DMS79 (cell line): ENCODE results near the gene CYTH1.
A peak's percentile ranks its signal among the peaks of the same experiment; 100 is the strongest.

Source experiments
- DNase-seq: peaks from one replicate; lab custom pipeline; 2025; lab: John Stamatoyannopoulos, UW

The CYTH1 gene

GRCh38 chr17:78804777-78805176 lies 22.7 kb upstream of the CYTH1 start:
- DNase-seq = no peak

- DNase-seq = no peak
Observed at GRCh38 chr17:78803186-78803845, 21.2 kb upstream of the CYTH1 start.

GRCh38 chr17:78802459-78802858 lies 20.4 kb upstream of the CYTH1 start:
- no peak for DNase-seq

GRCh38 chr17:78802008-78802407 lies 19.9 kb upstream of the CYTH1 start:
- DNase-seq = no peak

- no peak for DNase-seq
Observed at GRCh38 chr17:78800132-78800931, 18.3 kb upstream of the CYTH1 start.

- DNase-seq = no peak
Observed at GRCh38 chr17:78798695-78799559, 16.9 kb upstream of the CYTH1 start.

GRCh38 chr17:78797691-78798585 lies 15.9 kb upstream of the CYTH1 start:
- DNase-seq = no peak

- DNase-seq = no peak
Observed at GRCh38 chr17:78797213-78797612, 15.1 kb upstream of the CYTH1 start.

GRCh38 chr17:78796517-78796900 lies 14.4 kb upstream of the CYTH1 start:
- DNase-seq = no peak

GRCh38 chr17:78795861-78796516 lies 13.9 kb upstream of the CYTH1 start:
- DNase-seq = no peak

GRCh38 chr17:78794864-78795640 lies 13.0 kb upstream of the CYTH1 start:
- no peak for DNase-seq

GRCh38 chr17:78794399-78794798 lies 12.3 kb upstream of the CYTH1 start:
- DNase-seq = no peak

GRCh38 chr17:78793968-78794367 lies 11.9 kb upstream of the CYTH1 start:
- DNase-seq = no peak

- no peak for DNase-seq
Observed at GRCh38 chr17:78793415-78793814, 11.3 kb upstream of the CYTH1 start.

- DNase-seq = no peak
Observed at GRCh38 chr17:78791840-78792709, 10.0 kb upstream of the CYTH1 start.

GRCh38 chr17:78790552-78790951 lies 8.5 kb upstream of the CYTH1 start:
- no peak for DNase-seq

- DNase-seq = peak; percentile 41
Observed at GRCh38 chr17:78789663-78790181, 7.6 kb upstream of the CYTH1 start.

- DNase-seq = no peak
Observed at GRCh38 chr17:78789149-78789662, 7.1 kb upstream of the CYTH1 start.

- DNase-seq = no peak
Observed at GRCh38 chr17:78788451-78788850, 6.4 kb upstream of the CYTH1 start.
